Chondrocyte (in vitro differentiated cells): ENCODE data around the gene RBM33. TPM values are rescaled to one million over a fixed set of nuclear protein-coding genes. Genes with fewer than 3 reads are reported as not detected.
A peak's percentile ranks its signal among the peaks of the same experiment; 100 is the strongest.

Source experiments
- DNase-seq: peaks from one replicate; pipeline ENCODE4 v3.0.0; 2021; ENCODE audit warnings: mixed read lengths, low spot score
- H3K27ac Mint-ChIP-seq: one replicate; pipeline ENCODE4 v1.8.0; 2021; ENCODE audit warnings: mild to moderate bottlenecking, moderate library complexity, mixed read lengths; ENCODE audit not compliant: unreplicated experiment
- H3K27me3 Mint-ChIP-seq: 2 replicates; pipeline ENCODE4 v1.8.0; 2021; ENCODE audit warnings: low read depth, mixed read lengths
- H3K36me3 Mint-ChIP-seq: 2 replicates; pipeline ENCODE4 v1.8.0; 2021; ENCODE audit warnings: low read depth, mixed read lengths
- H3K4me1 Mint-ChIP-seq: 2 replicates; pipeline ENCODE4 v1.8.0; 2021; ENCODE audit warnings: low read depth, mild to moderate bottlenecking, mixed read lengths
- H3K4me3 Mint-ChIP-seq: one replicate; pipeline ENCODE4 v1.8.0; 2021; ENCODE audit warnings: mild to moderate bottlenecking, moderate library complexity, mixed read lengths; ENCODE audit not compliant: unreplicated experiment
- H3K9me3 Mint-ChIP-seq: 2 replicates; pipeline ENCODE4 v1.8.0; 2021; ENCODE audit warnings: low read depth, mixed read lengths
- total RNA-seq: library from RNA; stranded (reverse); gene quantifications from 3 replicates; pipeline ENCODE4 v1.2.1, GENCODE V29; 2021
- TF ChIP-seq, protein P1 (sequence below): fragments of 200-600 bp; sonication (generic); IDR thresholded peaks from 2 replicates; pipeline ENCODE4 v1.5.0; 2021; ENCODE audit warnings: antibody characterized with exemption, mild to moderate bottlenecking, moderate library complexity

Gene RBM33
- total RNA-seq, 1 donor from 2014 or later: 43.8 TPM

DNA sequence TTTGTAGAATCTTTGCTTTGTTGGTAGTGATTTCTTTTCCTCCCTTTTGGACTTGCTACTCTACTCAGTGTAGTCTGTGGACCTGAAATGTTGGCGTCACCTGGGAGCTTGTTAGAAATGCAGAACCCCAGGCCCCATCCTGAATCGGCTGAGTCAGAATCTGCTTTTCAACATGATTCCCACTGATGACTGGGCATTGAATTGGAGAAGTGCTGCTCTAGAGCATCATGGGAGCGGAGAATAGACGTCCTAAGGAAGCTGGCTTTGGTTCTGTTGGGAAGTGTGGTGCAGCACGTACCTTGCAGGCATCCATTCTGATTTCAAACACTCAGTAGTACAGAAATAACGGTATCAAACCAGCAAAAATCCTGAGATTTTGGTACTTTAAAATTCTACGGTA is 54.7 kb downstream of the RBM33 start:
- Mint-ChIP-seq H3K27me3 (no peaks in the 10 kb centered on the region), H3K4me3 (no peak overlapping the region), H3K36me3 (peaks cover 18% of the 10 kb centered on the region), H3K4me1 (peaks cover 18% of the 10 kb centered on the region), H3K27ac (no peak overlapping the region), H3K9me3 (no peaks in the 10 kb centered on the region)
- TF ChIP-seq, protein P1, sequence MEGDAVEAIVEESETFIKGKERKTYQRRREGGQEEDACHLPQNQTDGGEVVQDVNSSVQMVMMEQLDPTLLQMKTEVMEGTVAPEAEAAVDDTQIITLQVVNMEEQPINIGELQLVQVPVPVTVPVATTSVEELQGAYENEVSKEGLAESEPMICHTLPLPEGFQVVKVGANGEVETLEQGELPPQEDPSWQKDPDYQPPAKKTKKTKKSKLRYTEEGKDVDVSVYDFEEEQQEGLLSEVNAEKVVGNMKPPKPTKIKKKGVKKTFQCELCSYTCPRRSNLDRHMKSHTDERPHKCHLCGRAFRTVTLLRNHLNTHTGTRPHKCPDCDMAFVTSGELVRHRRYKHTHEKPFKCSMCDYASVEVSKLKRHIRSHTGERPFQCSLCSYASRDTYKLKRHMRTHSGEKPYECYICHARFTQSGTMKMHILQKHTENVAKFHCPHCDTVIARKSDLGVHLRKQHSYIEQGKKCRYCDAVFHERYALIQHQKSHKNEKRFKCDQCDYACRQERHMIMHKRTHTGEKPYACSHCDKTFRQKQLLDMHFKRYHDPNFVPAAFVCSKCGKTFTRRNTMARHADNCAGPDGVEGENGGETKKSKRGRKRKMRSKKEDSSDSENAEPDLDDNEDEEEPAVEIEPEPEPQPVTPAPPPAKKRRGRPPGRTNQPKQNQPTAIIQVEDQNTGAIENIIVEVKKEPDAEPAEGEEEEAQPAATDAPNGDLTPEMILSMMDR: no peak
- no peak for DNase-seq

DNA sequence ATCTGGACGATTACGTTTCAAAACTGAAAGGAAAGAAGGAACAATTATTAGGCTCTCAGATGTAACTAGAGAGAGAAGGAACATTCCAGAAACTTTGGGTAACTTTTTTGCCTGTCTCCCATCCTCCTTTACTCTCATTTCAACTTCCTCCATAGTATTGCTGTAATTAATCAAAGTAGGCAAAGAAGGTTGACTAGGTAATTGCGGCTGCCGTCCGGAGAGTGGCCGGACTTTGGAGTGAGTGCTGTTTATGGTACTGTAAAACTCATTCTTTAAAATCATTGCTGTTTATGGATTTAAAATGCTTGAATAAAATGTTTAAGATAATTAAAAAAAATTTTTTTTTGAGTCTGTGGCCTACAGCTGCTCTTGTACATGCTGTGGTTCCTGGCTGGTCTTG is 56.4 kb downstream of the RBM33 start:
- Mint-ChIP-seq H3K36me3 (peaks cover 18% of the 10 kb centered on the region), H3K4me3 (no peak overlapping the region), H3K27ac (no peak overlapping the region), H3K9me3 (no peaks in the 10 kb centered on the region), H3K4me1 (peaks cover 7% of the 10 kb centered on the region), H3K27me3 (no peaks in the 10 kb centered on the region)
- DNase-seq: no peak
- TF ChIP-seq, protein P1: no peak

DNA sequence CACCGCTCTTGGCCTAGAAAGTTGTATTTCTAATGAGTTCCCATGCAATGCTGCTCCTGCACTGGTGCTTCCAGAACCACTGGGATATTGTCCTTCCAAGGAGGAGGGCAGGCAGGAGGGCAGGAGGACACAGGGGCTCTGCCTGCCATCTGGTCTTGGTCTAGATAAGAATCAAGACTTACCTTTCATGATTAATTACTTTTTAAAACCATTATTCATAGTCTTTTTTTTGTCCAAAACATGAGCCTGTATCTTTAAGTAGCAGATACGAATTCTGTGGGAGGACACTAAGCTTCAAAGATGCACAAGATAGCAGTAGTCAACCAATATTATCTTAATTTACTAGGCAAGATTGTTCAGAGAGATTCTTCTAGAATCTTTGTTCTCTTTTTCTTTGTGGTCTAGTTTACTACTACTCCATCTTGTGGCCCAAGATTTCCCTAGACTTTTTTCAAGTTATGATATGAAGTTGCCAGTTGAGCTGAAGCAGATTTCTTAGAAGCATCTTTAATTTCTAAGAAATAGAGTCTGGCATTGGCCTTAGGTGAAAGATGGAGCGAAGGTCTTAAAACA is 57.6 kb downstream of the RBM33 start:
- Mint-ChIP-seq H3K27ac (no peak overlapping the region), H3K4me1 (peaks cover 4% of the 10 kb centered on the region), H3K4me3 (no peak overlapping the region), H3K36me3 (peaks cover 21% of the 10 kb centered on the region), H3K27me3 (no peaks in the 10 kb centered on the region), H3K9me3 (no peaks in the 10 kb centered on the region)
- TF ChIP-seq, protein P1: peak; percentile 36
- no peak for DNase-seq

DNA sequence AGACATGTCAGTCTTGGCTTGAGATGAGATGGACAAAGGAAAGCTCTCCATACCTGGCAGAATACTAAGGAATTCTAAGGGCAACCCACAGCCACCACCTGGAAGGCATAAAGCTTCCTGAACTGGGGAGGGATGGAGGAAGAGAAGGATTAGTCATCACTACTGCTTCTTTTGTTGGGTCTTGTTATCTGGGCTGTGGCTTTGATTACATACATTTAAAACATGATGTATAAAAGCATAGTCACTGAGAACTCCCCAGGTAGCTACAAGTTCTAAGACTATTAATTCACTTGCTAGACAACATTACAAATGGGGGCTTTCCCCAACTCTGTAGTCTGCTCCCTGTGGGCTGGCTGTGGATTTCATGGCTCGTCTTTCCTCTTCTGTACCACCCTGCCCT is 58.2 kb downstream of the RBM33 start:
- Mint-ChIP-seq H3K27ac (no peak overlapping the region), H3K9me3 (no peaks in the 10 kb centered on the region), H3K4me1 (peaks cover 4% of the 10 kb centered on the region), H3K36me3 (peaks cover 21% of the 10 kb centered on the region), H3K27me3 (no peaks in the 10 kb centered on the region), H3K4me3 (no peak overlapping the region)
- no peak for DNase-seq
- TF ChIP-seq, protein P1: no peak

DNA sequence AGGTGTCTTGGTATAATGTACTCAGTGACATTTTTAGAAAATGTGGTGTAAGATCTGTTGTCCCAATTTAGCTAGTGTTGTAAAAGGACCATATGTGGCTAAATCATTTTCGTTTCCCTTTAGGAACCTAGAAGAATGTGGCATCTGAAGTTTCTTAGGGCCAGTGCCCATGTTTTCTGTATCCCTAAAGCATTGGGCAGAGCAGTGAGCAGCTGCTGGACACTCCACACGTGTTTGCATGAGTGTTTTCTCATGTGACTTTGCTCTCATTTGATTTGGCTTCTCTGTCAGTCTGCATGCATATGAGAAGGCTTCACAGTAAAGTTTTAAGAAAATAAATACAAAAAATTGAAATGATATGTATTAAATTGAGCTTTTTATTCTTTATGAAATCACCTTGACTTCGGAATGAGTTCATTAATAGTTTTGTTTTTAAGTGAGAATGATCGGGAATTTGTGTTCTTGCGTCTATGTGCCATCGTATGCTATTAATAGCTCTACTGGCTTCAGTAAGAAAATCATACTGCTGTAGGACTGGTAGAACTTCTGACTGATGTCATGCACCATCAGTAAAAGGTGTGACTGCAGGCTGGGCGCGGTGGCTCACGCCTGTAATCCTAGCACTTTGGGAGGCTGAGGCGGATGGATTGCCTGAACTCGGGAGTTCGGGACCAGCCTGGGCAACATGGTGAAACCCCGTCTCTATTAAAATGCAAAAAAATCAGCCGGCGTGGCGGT is 61.3 kb downstream of the RBM33 start:
- H3K4me3 Mint-ChIP-seq: no peak overlapping the region
- H3K27ac Mint-ChIP-seq: no peak overlapping the region
- TF ChIP-seq, protein P1: no peak
- H3K27me3 Mint-ChIP-seq: no peaks in the 10 kb centered on the region
- no peaks in the 10 kb centered on the region for H3K9me3 Mint-ChIP-seq
- no peaks in the 10 kb centered on the region for H3K4me1 Mint-ChIP-seq
- no peak for DNase-seq
- peaks cover 21% of the 10 kb centered on the region for H3K36me3 Mint-ChIP-seq
